Duodenal mucosa (tissue), 2 donors: Measurements from ENCODE around the gene DNAH11.

ENCODE experiments used
- H3K27ac ChIP-seq: one replicate; pipeline ENCODE4 v1.7.0; 2013; ENCODE audit warnings: low read depth, low read length
- H3K27me3 ChIP-seq, 2 donors: one replicate each; pipeline ENCODE4 v1.7.0; 2013; ENCODE audit warnings: low read length in 2 of 2, control low read depth in 1 of 2; ENCODE audit not compliant: insufficient read depth in 2 of 2, control insufficient read depth in 1 of 2
- H3K36me3 ChIP-seq, 2 donors: one replicate each; pipeline ENCODE4 v1.7.0; 2013; ENCODE audit warnings: low read length in 2 of 2, control low read depth in 1 of 2; ENCODE audit not compliant: insufficient read depth in 2 of 2, control insufficient read depth in 1 of 2
- H3K4me1 ChIP-seq, 2 donors: one replicate each; pipeline ENCODE4 v1.7.0; 2013; ENCODE audit warnings: low read length in 2 of 2, control low read depth in 1 of 2; ENCODE audit not compliant: insufficient read depth in 2 of 2, control insufficient read depth in 1 of 2
- H3K4me3 ChIP-seq, 2 donors: one replicate each; pipeline ENCODE4 v1.7.0; 2013; ENCODE audit warnings: low read length in 2 of 2, low read depth in 1 of 2
- H3K9ac ChIP-seq, 2 donors: one replicate each; pipeline ENCODE4 v1.7.0; 2013; ENCODE audit warnings: low read length in 2 of 2, low read depth in 1 of 2
- H3K9me3 ChIP-seq, 2 donors: one replicate each; pipeline ENCODE4 v1.7.0; 2013; ENCODE audit warnings: low read length in 2 of 2, control low read depth in 1 of 2; ENCODE audit not compliant: control insufficient read depth in 1 of 2

Gene DNAH11

GRCh38 chr7:21887779-21888178 lies 344.9 kb downstream of the DNAH11 start:
- Histone ChIP-seq H3K36me3 (no peaks in the 10 kb centered on the region), H3K27ac (no peak overlapping the region), H3K9me3 (no peaks in the 10 kb centered on the region), H3K27me3 (no peaks in the 10 kb centered on the region), H3K9ac (no peak overlapping the region), H3K4me3 (no peak overlapping the region), H3K4me1 (no peaks in the 10 kb centered on the region)

- Histone ChIP-seq H3K9ac (no peak overlapping the region), H3K27me3 (no peaks in the 10 kb centered on the region), H3K36me3 (no peaks in the 10 kb centered on the region), H3K4me1 (no peaks in the 10 kb centered on the region), H3K9me3 (no peaks in the 10 kb centered on the region), H3K4me3 (no peak overlapping the region), H3K27ac (no peak overlapping the region)
These were observed 348.5 kb downstream of the DNAH11 start for GRCh38 chr7:21891291-21891690.

GRCh38 chr7:21893401-21893800 lies 350.6 kb downstream of the DNAH11 start:
- Histone ChIP-seq H3K36me3 (no peaks in the 10 kb centered on the region), H3K27me3 (no peaks in the 10 kb centered on the region), H3K4me3 (no peak overlapping the region), H3K27ac (no peak overlapping the region), H3K9me3 (no peaks in the 10 kb centered on the region), H3K4me1 (no peaks in the 10 kb centered on the region), H3K9ac (no peak overlapping the region)

GRCh38 chr7:21898265-21898930 lies 355.6 kb downstream of the DNAH11 start:
- H3K27ac ChIP-seq = no peak overlapping the region

GRCh38 chr7:21902240-21902639 lies 359.4 kb downstream of the DNAH11 start:
- Histone ChIP-seq H3K9me3 (no peaks in the 10 kb centered on the region), H3K27ac (no peak overlapping the region), H3K36me3 (peaks cover 10 to 32% of the 10 kb centered on the region in 2 donors), H3K27me3 (no peaks in the 10 kb centered on the region), H3K9ac (no peak overlapping the region), H3K4me3 (no peak overlapping the region), H3K4me1 (no peaks in the 10 kb centered on the region)

More at GRCh38 chr7:21898265-21898930, 355.6 kb downstream of the DNAH11 start:
- no peaks in the 10 kb centered on the region for H3K9me3 ChIP-seq
- no peaks in the 10 kb centered on the region for H3K27me3 ChIP-seq
- peak overlapping the region in 1 of 2 donors; percentile 8 for H3K4me3 ChIP-seq
- peaks cover 7 to 13% of the 10 kb centered on the region in 2 donors for H3K36me3 ChIP-seq
- H3K9ac ChIP-seq = no peak overlapping the region
- no peaks in the 10 kb centered on the region for H3K4me1 ChIP-seq

GRCh38 chr7:21903020-21903786 lies 360.4 kb downstream of the DNAH11 start:
- no peaks in the 10 kb centered on the region for H3K27me3 ChIP-seq
- H3K9me3 ChIP-seq = no peaks in the 10 kb centered on the region
- H3K4me1 ChIP-seq = no peaks in the 10 kb centered on the region
- no peak overlapping the region for H3K4me3 ChIP-seq
- no peak overlapping the region for H3K9ac ChIP-seq
- peaks cover 10 to 39% of the 10 kb centered on the region in 2 donors for H3K36me3 ChIP-seq
- no peak overlapping the region for H3K27ac ChIP-seq

GRCh38 chr7:21908746-21909145 lies 365.9 kb downstream of the DNAH11 start:
- H3K27me3 ChIP-seq = no peaks in the 10 kb centered on the region
- no peak overlapping the region for H3K27ac ChIP-seq
- H3K4me3 ChIP-seq = no peak overlapping the region
- no peaks in the 10 kb centered on the region for H3K4me1 ChIP-seq
- no peak overlapping the region for H3K9ac ChIP-seq
- no peaks in the 10 kb centered on the region for H3K9me3 ChIP-seq
- H3K36me3 ChIP-seq = peaks cover 3 to 26% of the 10 kb centered on the region in 2 donors

GRCh38 chr7:21910253-21910652 lies 367.4 kb downstream of the DNAH11 start:
- no peaks in the 10 kb centered on the region for H3K27me3 ChIP-seq
- no peaks in the 10 kb centered on the region for H3K9me3 ChIP-seq
- H3K4me1 ChIP-seq = no peaks in the 10 kb centered on the region
- no peak overlapping the region for H3K4me3 ChIP-seq
- H3K36me3 ChIP-seq = peaks cover 10 to 29% of the 10 kb centered on the region in 2 donors
- H3K9ac ChIP-seq = no peak overlapping the region
- H3K27ac ChIP-seq = no peak overlapping the region

- no peaks in the 10 kb centered on the region for H3K4me1 ChIP-seq
- no peak overlapping the region for H3K4me3 ChIP-seq
- peaks cover 10 to 22% of the 10 kb centered on the region in 2 donors for H3K36me3 ChIP-seq
- H3K27me3 ChIP-seq = no peaks in the 10 kb centered on the region
- no peaks in the 10 kb centered on the region for H3K9me3 ChIP-seq
- H3K27ac ChIP-seq = no peak overlapping the region
- H3K9ac ChIP-seq = no peak overlapping the region
These were observed 368.6 kb downstream of the DNAH11 start for GRCh38 chr7:21911341-21911875.

GRCh38 chr7:21912305-21912704 lies 369.5 kb downstream of the DNAH11 start:
- Histone ChIP-seq H3K27me3 (no peaks in the 10 kb centered on the region), H3K36me3 (peaks cover 10 to 22% of the 10 kb centered on the region in 2 donors), H3K9ac (no peak overlapping the region), H3K9me3 (no peaks in the 10 kb centered on the region), H3K27ac (no peak overlapping the region), H3K4me3 (no peak overlapping the region), H3K4me1 (no peaks in the 10 kb centered on the region)
